HG03135 (cell line): ENCODE data around the gene SKOR1.

ENCODE experiments used
- ATAC-seq: cut with Tn5 transposase; IDR thresholded peaks from one replicate; pipeline ENCODE4 v1.9.1; 2021; ENCODE audit warnings: mild to moderate bottlenecking, moderate library complexity; ENCODE audit not compliant: unreplicated experiment

The SKOR1 gene

GRCh38 chr15:67829647-67830504 lies 4.6 kb downstream of the SKOR1 start:
- ATAC-seq = no peak

GRCh38 chr15:67831363-67831762 lies 6.1 kb downstream of the SKOR1 start:
- no peak for ATAC-seq

- no peak for ATAC-seq
Observed at GRCh38 chr15:67832031-67832551, 6.8 kb downstream of the SKOR1 start.

GRCh38 chr15:67832897-67833709 lies 7.8 kb downstream of the SKOR1 start:
- ATAC-seq = no peak

- ATAC-seq = no peak
Observed at GRCh38 chr15:67833710-67834511, 8.6 kb downstream of the SKOR1 start.

GRCh38 chr15:67834581-67835296 lies 9.4 kb downstream of the SKOR1 start:
- no peak for ATAC-seq

- no peak for ATAC-seq
Observed at GRCh38 chr15:67835297-67836133, 10.2 kb downstream of the SKOR1 start.

- ATAC-seq = no peak
Observed at GRCh38 chr15:67836134-67836455, 10.8 kb downstream of the SKOR1 start.

- ATAC-seq = no peak
Observed at GRCh38 chr15:67836477-67836876, 11.2 kb downstream of the SKOR1 start.

GRCh38 chr15:67836955-67837354 lies 11.6 kb downstream of the SKOR1 start:
- ATAC-seq = no peak

- no peak for ATAC-seq
Observed at GRCh38 chr15:67838789-67839332, 13.6 kb downstream of the SKOR1 start.

- no peak for ATAC-seq
Observed at GRCh38 chr15:67839499-67839928, 14.2 kb downstream of the SKOR1 start.

- peak; percentile 81 for ATAC-seq
Observed at GRCh38 chr15:67839929-67840748, 14.8 kb downstream of the SKOR1 start, which contains the start of gene RNU6-1. Gene RNU6-1, minus strand, starts transcription at chr15:67840045.

GRCh38 chr15:67840749-67841512 lies 15.6 kb downstream of the SKOR1 start:
- no peak for ATAC-seq

GRCh38 chr15:67841513-67841762 lies 16.1 kb downstream of the SKOR1 start:
- ATAC-seq = no peak

GRCh38 chr15:67843092-67843501 lies 17.8 kb downstream of the SKOR1 start:
- ATAC-seq = no peak

GRCh38 chr15:67843571-67844387 lies 18.5 kb downstream of the SKOR1 start:
- ATAC-seq = no peak
